GM18873 (cell line): ENCODE measurements around the gene SRRM4.

Experiments
- ATAC-seq: cut with Tn5 transposase; IDR thresholded peaks from one replicate; pipeline ENCODE4 v1.9.1; 2021; ENCODE audit warnings: mild to moderate bottlenecking, moderate library complexity, moderate number of reproducible peaks; ENCODE audit not compliant: unreplicated experiment, low FRiP score

SRRM4 gene

GRCh38 chr12:118981285-118982211 is at the start of gene SRRM4:
SRRM4 (plus strand) TSS chr12:118981541; CDS start chr12:118981883, 342 bp downstream.
- no peak for ATAC-seq

- ATAC-seq: no peak
These were observed 35.1 kb upstream of the SRRM4 start for GRCh38 chr12:118946256-118946655.

GRCh38 chr12:118958520-118958919 is 22.8 kb upstream of the SRRM4 start:
- ATAC-seq: no peak

GRCh38 chr12:118959348-118959747 is 22.0 kb upstream of the SRRM4 start:
- no peak for ATAC-seq

- no peak for ATAC-seq
These were observed 21.3 kb upstream of the SRRM4 start for GRCh38 chr12:118959985-118960560.

- ATAC-seq: no peak
These were observed 20.5 kb upstream of the SRRM4 start for GRCh38 chr12:118960865-118961264.

GRCh38 chr12:118964988-118965387 is 16.4 kb upstream of the SRRM4 start:
- ATAC-seq: no peak

GRCh38 chr12:118970856-118971255 is 10.5 kb upstream of the SRRM4 start:
- ATAC-seq: no peak

- no peak for ATAC-seq
These were observed 8.4 kb upstream of the SRRM4 start for GRCh38 chr12:118972982-118973381.

GRCh38 chr12:118979763-118980406 is 1.5 kb upstream of the SRRM4 start:
- no peak for ATAC-seq

GRCh38 chr12:118980407-118981014 is 830 bp upstream of the SRRM4 start:
- no peak for ATAC-seq

- no peak for ATAC-seq
These were observed 961 bp downstream of the SRRM4 start for GRCh38 chr12:118982302-118982701.

GRCh38 chr12:118982984-118983761 is 1.8 kb downstream of the SRRM4 start:
- no peak for ATAC-seq

GRCh38 chr12:118984161-118984943 is 3.0 kb downstream of the SRRM4 start:
- no peak for ATAC-seq

- ATAC-seq: no peak
These were observed 4.7 kb downstream of the SRRM4 start for GRCh38 chr12:118986050-118986449.

- ATAC-seq: no peak
These were observed 17.8 kb downstream of the SRRM4 start for GRCh38 chr12:118999107-118999506.

- ATAC-seq: no peak
These were observed 23.7 kb downstream of the SRRM4 start for GRCh38 chr12:119005085-119005484.

GRCh38 chr12:119005913-119006312 is 24.6 kb downstream of the SRRM4 start:
- no peak for ATAC-seq

- ATAC-seq: no peak
These were observed 25.4 kb downstream of the SRRM4 start for GRCh38 chr12:119006746-119007145.
